Activated CD4-positive, alpha-beta T cell treated with anti-CD3 and anti-CD28 coated beads, Interleukin-2, Interleukin-4, amounts not matched to agents 100 ng/mL and 50 ng/mL, durations not matched to agents 16 hours and 8 hours (primary cell): ENCODE data around the gene NOX5.
A peak's percentile ranks its signal among the peaks of the same experiment; 100 is the strongest.

Experiments
- DNase-seq: peaks from one replicate; pipeline ENCODE4 v3.0.0-alpha.2; 2020; ENCODE audit warnings: low spot score

The NOX5 gene

GRCh38 chr15:69082021-69082502 is 67.6 kb downstream of the NOX5 start:
- no peak for DNase-seq

DNA sequence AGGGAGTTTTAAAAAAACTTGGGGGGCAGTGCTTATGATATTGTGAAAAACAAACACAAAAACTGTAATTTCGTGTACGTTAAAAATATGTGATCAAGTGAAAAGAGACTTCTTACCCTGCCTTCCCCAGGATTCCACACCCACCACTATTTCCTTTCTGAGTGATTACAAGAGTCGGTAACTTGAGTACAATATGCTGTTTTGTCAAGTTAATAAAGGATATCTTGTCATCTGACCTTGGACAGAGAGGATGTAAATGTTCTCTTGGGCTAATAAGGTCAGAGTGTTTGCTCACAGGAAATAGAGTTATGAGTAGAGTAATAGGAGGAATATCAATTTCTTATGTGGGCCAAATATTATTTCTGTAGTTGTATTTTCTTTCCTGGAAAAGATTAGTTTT is 68.1 kb downstream of the NOX5 start:
- peak; percentile 27 for DNase-seq

DNA sequence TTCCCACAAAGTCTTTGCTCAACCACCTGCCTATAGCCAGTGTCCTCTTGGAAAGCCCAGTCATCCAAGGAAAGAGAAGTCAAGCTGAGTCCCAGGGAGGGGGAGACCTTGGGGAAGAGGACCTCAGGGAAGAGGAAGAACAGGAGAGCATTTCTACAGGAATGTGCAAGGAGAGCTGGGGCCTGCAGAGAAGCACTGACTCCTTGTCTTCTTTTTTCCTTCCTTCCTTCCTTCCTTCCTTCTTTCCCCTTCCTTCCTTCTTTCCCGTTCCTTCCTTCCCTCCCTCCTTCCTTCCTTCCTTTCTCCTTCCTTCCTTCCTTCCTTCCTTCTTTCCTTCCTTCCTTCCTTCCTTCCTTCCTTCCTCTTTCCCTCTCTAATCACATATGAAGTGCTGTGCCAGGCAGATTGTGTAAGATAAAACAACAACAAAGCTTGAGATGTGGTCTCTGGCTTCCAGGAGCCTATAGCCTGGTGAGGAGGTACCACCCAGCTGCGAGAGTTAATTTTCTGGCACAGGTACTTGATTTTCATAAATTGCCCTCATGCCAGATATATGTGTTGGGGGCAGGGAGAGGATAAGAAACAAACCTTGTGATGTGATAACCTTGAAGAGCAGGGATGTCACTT is 70.0 kb downstream of the NOX5 start:
- no peak for DNase-seq

GRCh38 chr15:69085325-69086081 is 71.0 kb downstream of the NOX5 start:
- no peak for DNase-seq

DNA sequence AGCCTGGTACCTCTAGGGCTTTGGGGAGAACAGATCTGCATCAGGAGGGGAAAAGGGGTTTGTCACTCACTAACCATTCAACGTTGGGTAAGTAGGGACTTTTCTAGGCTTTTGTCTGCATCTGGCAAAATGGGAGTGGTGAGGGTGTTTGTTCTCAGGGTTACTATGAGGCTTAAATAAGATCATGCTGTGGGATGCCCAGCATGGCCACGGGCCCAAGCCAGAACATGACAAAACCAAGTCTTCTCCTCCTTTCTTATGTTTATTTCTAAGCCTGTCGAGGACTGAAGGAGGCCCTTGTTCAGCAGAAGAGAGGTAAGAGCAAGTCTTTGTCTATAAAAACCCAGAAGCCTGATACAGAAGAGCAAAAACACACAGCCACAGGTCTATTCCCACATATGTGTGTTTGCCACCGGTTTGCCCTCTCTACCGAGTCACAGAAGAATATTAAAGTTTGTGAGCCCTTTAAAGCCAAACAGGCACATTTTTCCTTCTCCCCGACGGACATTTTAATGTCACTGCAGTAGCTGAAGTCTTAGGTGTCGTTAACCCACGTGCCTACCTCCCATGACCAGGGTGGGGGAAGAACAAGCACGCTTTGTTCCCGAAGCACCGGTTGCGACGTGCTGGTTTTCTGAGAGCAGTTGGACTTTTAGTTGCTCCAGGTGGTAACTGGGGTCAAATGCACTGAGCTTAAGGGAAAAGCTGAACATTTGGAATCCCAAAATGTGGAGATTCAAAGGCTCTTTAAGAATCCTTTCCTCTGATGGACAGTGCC is 72.1 kb downstream of the NOX5 start:
- DNase-seq: no peak

- DNase-seq: no peak
Measured at GRCh38 chr15:69087366-69087976, 73.0 kb downstream of the NOX5 start.

- DNase-seq: no peak
Measured at GRCh38 chr15:69088300-69088965, 73.9 kb downstream of the NOX5 start.

- DNase-seq: no peak
Measured at GRCh38 chr15:69089258-69089657, 74.8 kb downstream of the NOX5 start.

DNA sequence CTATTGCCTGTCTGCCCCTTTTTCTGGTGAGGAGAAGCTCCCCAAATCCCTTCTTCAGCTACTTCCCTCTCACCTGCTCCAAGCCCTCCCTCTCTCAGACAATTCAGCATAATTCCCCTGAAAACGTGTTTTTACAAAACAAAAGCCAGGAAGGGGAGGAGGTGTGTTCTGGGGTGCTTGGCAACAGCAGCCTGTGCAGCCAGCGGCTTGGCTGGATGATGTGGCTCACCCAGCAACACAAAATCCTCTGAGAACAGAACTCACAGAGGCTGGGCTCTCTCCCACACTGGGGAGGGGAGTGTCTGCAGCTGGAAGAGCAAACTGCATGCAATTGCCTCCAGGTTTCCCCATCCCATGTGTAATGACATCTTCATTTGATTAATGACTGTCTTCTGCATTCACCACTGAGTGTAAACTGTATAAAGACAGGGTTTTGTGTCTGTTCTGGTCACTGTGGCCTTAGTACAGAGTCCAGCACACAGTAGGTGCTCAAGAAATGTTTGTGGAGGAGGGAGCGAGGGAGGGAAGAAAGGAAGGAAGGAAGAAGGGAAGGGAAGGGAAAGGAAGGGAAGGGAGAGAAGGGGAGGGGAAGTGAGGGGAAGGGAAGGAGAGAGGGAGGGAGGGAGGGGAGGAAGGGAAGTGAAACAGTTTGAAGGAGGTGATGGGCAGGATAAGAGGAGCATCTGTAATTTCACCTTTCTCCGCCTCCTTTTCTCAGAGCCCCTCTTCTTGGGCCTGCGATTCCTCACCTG is 75.9 kb downstream of the NOX5 start:
- no peak for DNase-seq

DNA sequence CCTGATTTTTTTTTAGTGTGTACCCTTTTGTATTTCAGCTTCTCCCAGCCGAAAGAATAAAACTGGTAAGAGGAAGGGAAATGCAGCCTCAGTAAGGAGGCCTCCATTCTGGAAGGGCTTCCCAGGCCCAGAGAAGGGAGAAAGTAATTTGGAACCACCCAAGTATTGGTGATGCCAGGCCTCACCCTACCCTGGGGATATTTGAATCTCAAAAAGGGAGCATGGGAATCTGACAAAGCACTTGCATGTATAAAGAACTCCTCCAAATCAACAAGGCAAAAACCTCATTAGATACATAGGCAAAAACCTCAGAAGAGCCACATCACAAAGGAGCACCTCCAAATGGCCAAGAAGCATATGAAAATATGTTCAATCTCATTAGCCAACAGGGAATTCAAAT is 77.2 kb downstream of the NOX5 start:
- DNase-seq: no peak

- DNase-seq: no peak
Measured at GRCh38 chr15:69092159-69092558, 77.7 kb downstream of the NOX5 start.

- DNase-seq: no peak
Measured at GRCh38 chr15:69093127-69093526, 78.6 kb downstream of the NOX5 start.

DNA sequence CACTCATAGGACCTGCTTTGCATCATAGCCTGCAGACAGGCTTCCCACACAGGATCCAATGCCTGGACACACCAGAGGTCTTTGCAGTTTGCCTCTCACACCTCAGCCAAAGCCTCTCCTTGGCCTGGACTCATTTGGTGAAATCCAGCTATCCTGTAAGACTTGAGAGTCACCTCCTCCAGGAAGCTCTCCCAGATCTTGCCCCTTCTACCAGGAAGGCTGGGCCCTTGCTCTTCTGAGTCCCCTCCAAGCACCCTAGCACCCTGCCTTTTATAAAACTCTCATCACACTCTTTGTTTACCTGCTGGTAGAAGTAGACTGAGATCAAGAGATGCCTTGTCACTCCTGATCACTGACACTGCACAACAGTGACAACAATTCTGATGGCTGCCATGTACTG is 79.1 kb downstream of the NOX5 start:
- DNase-seq: no peak

DNA sequence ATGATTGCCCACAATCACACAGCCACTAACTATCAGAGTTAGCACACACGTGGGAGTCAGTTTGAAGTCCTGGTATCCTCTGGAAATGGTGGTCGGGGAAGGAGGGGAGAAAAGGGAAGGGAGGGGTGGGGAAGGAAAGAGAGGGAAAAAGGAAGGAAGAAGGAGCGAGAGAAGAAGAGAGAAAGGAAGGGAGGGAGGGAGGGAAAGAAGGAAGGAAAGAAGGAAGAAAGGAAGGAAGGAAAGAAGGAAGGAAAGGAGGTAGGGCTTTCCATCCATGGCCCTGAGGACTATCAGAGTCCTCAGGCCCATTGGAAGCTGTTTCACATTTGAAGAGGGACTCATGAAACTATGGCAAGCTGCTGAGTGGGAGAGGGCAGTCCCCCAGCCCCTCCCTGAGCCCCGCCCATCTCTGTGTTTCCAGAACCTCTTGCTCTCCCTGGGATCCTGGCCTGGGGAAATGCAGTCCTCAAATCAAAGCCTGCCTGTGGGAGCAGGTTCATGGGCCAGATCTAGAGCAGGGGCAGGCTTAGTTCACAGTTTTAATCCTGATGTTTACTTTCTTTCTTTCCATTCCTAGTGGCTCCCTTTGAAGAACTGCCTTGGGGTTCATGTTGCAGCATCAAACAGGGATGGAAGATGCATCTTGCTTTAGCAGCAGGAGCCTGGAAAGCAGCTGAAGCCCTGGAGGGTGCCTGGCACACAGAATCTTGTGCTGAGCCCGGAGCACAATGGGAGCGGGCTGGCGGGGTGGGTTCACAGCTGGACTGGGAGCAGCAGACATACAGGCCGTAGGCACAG is 79.8 kb downstream of the NOX5 start:
- no peak for DNase-seq

- DNase-seq: no peak
Measured at GRCh38 chr15:69095274-69095673, 80.8 kb downstream of the NOX5 start.

- no peak for DNase-seq
Measured at GRCh38 chr15:69096196-69096595, 81.7 kb downstream of the NOX5 start.

- DNase-seq: no peak
Measured at GRCh38 chr15:69096626-69097025, 82.1 kb downstream of the NOX5 start.

DNA sequence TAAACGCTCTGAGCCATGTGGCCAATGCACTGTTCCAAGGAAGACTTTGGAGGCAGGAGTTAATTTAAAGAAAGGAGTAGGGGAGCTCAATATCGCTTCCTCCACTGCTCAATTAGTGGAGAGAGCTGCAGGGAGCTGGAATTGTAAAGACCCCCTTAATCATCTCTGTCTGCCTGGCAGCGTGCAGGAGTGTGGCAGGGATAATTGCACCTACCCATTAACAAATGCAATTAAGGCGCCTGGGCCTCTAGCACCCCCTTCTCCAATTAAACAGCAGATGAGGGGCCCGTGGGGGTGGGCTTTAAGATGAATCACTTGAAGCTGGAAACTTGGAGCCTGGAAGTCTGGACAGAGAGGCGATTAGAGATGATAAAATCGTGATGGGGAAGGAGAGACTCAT is 84.3 kb downstream of the NOX5 start:
- no peak for DNase-seq

DNA sequence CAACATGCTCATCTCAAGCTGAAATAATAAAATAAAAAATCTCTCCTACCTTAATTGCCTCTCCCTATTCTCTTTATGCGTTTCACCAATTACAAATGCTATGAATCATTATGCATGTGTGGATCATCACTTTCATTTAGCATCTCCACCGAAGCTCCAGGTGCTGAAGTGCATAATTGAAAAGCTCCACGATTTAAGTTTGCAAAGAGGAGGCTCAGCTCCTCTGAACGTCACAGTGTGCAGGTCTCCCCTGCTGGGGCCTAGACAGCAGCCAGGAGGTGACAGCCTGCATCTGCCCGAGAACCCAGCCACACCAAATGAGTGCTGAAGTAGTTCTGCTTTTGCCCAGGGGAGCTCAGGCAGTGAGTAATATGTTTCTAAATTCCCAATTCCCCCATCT is 85.4 kb downstream of the NOX5 start:
- DNase-seq: no peak

DNA sequence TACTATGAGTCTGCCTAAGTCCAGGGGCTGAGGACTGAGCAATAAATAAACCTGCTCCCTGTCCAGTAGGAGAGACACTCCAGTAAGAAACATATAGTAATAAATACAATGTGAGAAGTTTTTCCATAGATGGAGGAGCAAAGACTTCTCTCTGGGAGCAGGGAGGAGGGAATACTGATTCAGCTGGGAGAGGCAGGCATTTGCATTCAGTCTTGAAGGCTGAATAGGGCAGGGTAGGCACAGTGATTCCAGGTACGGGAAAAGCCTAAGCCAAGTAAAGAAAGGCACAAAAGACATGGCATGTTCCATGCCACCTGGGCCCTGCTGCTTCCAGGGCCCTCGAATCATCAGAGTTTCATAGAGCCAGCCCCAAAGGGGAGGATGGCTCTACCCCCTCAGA is 86.3 kb downstream of the NOX5 start:
- DNase-seq: no peak
